H1 (cell line): ENCODE measurements around the gene PRKCA. TPM values are rescaled to one million over a fixed set of nuclear protein-coding genes. Genes with fewer than 3 reads are reported as not detected.

Source experiments
- CTCF ChIP-seq, 3 experiments: IDR thresholded peaks; 1 replicate in 2 of 3; 2 replicates in 1 of 3; pipeline versions ENCODE4 v1.5.1 to v1.6.1; 2011; ENCODE audit warnings: low read length in 3 of 3, mild to moderate bottlenecking in 3 of 3, inconsistent platforms in 2 of 3, low read depth in 1 of 3, moderate library complexity in 1 of 3; ENCODE audit not compliant: insufficient read depth in 1 of 3; ENCODE audit errors: control extremely low read depth in 1 of 3
- KDM1A ChIP-seq: fragments of 200-600, 300-600 bp; sonication (generic); IDR thresholded peaks from 2 replicates; pipeline ENCODE4 v1.7.1; 2016; ENCODE audit warnings: mild to moderate bottlenecking, low read length, borderline replicate concordance
- polyA plus RNA-seq, 7 experiments: library from polyadenylated mRNA; depleted of rRNA in 3 of 7; stranded (reverse) in 5 of 7; unstranded in 2 of 7; fragments of >200 nt in 5 of 7; fragments of 200-250 nt in 2 of 7; gene quantifications; 1 replicate in 5 of 7; 2 replicates in 1 of 7; 4 replicates in 1 of 7; pipeline versions ENCODE4 v1.2.1 to v1.2.3, GENCODE V29; 2011 to 2013; ENCODE audit warnings: missing spikeins in 2 of 7, mixed read lengths in 2 of 7
- total RNA-seq: library from RNA; stranded (reverse); fragmentation: NEBNext Ultra II Directional; extraction: Animal tissue kit (Norgen Biotek cat#: 25700); gene quantifications from 2 replicates; pipeline ENCODE4 v1.2.1, GENCODE V29; 2021

The PRKCA gene
- total and polyA plus RNA-seq, 2 of the 8 experiments (the other 6 are each of a cell fraction or from before 2014, with no cell fraction given), result 5.8 to 17.8 TPM

- peak in 1 of 3 experiments; percentile 4; a peak in 1 of 4 replicates for TF ChIP-seq CTCF (IDR thresholded peaks at IDR 0.05; ENCODE audit: control extremely low read depth in 1 of 3, insufficient read depth in 1 of 3, low read depth in 1 of 3, low read length in 3 of 3)
- no peak for TF ChIP-seq KDM1A
Measured at GRCh38 chr17:66533572-66533971, 231.2 kb downstream of the PRKCA start (continued).
